Activated CD8-positive, alpha-beta T cell treated with anti-CD3 and anti-CD28 coated beads, Interleukin-2, amount 10 ng/mL, durations not matched to agents 7 days and 5 days (primary cell): Measurements from ENCODE around the gene SNX14. TPM values are rescaled to one million over a fixed set of nuclear protein-coding genes. Genes with fewer than 3 reads are reported as not detected.
"Not testable (repeated sequence)": the region's sequence is repeated elsewhere in the genome, so short reads cannot be mapped to it uniquely, and the experiment has no call there.

Experiments used
- ATAC-seq: fragments of 150-1000 bp; cut with Tn5 transposase; one replicate; pipeline ENCODE4 v1.10.0; 2021; ENCODE audit warnings: moderate library complexity
- CTCF ChIA-PET: fragments of 350-600 bp; sonication (Branson Sonifier 250); formaldehyde crosslinking; loops from one replicate; lab custom pipeline; 2021; ENCODE audit warnings: antibody characterized with exemption; lab: Charles Lee
- POLR2A ChIA-PET: fragments of 350-600 bp; sonication (Branson Sonifier 250); formaldehyde crosslinking; loops from one replicate; lab custom pipeline; 2021; ENCODE audit warnings: antibody characterized with exemption; lab: Charles Lee
- DNase-seq: peaks from one replicate; pipeline ENCODE4 v3.0.0-alpha.2; 2020
- H3K27ac Mint-ChIP-seq: one replicate; pipeline ENCODE4 v1.8.0; 2021; ENCODE audit warnings: mild to moderate bottlenecking, mixed read lengths
- H3K27me3 Mint-ChIP-seq: one replicate; pipeline ENCODE4 v1.8.0; 2021; ENCODE audit warnings: low read depth, mixed read lengths
- H3K36me3 Mint-ChIP-seq: one replicate; pipeline ENCODE4 v1.8.0; 2021; ENCODE audit warnings: low read depth, mixed read lengths
- H3K4me1 Mint-ChIP-seq: one replicate; pipeline ENCODE4 v1.8.0; 2021; ENCODE audit warnings: low read depth, mixed read lengths
- H3K4me3 Mint-ChIP-seq: one replicate; pipeline ENCODE4 v1.8.0; 2021; ENCODE audit warnings: mild to moderate bottlenecking, mixed read lengths
- H3K9me3 Mint-ChIP-seq: one replicate; pipeline ENCODE4 v1.8.0; 2022; ENCODE audit warnings: mixed read lengths; ENCODE audit not compliant: insufficient read depth
- total RNA-seq, 2 experiments: library from RNA; stranded (reverse); gene quantifications; one replicate each; pipeline ENCODE4 v1.2.3, GENCODE V29; 2021

SNX14 gene
- total RNA-seq, 2 experiments from 2014 or later: 50.1 to 50.3 TPM

DNA sequence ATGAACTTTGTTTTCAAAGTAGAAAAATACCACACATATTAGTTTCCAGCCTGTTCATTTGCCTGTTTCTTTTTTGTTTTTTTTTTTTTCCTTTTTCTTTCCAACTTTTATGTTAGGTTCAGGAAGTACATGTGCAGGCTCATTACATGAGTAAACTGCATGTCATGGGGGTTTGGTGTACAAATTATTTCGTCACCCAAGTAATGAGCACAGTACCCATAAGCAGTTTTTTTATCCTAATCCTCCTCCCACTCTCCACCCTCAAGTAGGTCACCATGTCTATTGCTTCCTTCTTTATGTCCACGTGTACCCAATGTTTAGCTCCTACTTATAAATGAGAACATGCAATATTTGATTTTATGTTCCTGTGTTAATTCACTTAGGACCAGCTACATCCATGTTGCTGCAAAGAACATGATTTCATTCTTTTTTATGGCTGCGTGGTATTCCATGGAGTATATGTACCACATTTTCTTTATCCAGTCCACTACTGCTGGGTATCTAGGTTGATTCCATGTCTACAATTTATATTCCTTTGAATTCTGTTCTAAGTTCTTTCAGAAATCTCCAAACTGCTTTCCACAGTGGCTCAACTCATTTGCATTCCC, 31.8 kb downstream of the SNX14 start:
- POLR2A ChIA-PET: interaction anchor here (0.8 kb wide), 1 partner anchor 108 kb away, joined by 3 read pairs; no protein-coding TSS in a partner anchor
- CTCF ChIA-PET: interaction anchor here (1.5 to 1.9 kb wide), 2 partner anchors 24 to 26 kb away, joined by 4 read pairs; no protein-coding TSS in a partner anchor
- Mint-ChIP-seq H3K27ac (no peak overlapping the region), H3K9me3 (peaks cover 4% of the 10 kb centered on the region), H3K4me3 (no peak overlapping the region), H3K4me1 (peaks cover 4% of the 10 kb centered on the region), H3K27me3 (no peaks in the 10 kb centered on the region), H3K36me3 (peaks cover 28% of the 10 kb centered on the region)
- no peak for DNase-seq
- no peak for ATAC-seq

GRCh38 chr6:85556992-85557668, 36.5 kb downstream of the SNX14 start:
- no peak overlapping the region for H3K27ac Mint-ChIP-seq
- H3K36me3 Mint-ChIP-seq: peaks cover 24% of the 10 kb centered on the region
- ChIA-PET CTCF (no interaction called here), POLR2A (no interaction called here)
- H3K4me3 Mint-ChIP-seq: no peak overlapping the region
- no peaks in the 10 kb centered on the region for H3K4me1 Mint-ChIP-seq
- H3K9me3 Mint-ChIP-seq: no peaks in the 10 kb centered on the region
- H3K27me3 Mint-ChIP-seq: no peaks in the 10 kb centered on the region
- ATAC-seq (no peak), DNase-seq (no peak)

DNA sequence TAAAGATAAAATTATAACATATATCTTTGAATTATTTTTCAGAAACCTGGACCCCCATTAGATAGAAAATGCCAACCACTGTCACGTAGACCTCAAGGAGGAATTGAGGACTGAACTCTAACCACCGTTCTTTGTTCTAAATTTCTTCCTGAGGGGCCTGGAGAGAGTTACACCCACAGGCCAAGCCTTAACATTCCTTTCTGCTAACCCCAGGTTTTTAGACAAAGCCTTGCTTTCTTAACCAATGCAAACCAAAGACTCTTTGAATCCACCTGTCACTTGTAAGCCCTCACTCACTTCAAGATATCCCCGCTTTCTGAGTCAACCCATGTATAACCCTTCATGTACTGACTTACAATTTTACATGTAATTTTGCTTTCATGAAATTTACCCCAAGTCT, 41.0 kb downstream of the SNX14 start:
- ATAC-seq: no peak
- no peaks in the 10 kb centered on the region for H3K4me1 Mint-ChIP-seq
- CTCF ChIA-PET: no interaction called here
- no peaks in the 10 kb centered on the region for H3K9me3 Mint-ChIP-seq
- POLR2A ChIA-PET: no interaction called here
- no peak for DNase-seq
- no peak overlapping the region for H3K27ac Mint-ChIP-seq
- peaks cover 32% of the 10 kb centered on the region for H3K36me3 Mint-ChIP-seq
- H3K4me3 Mint-ChIP-seq: no peak overlapping the region
- no peaks in the 10 kb centered on the region for H3K27me3 Mint-ChIP-seq

DNA sequence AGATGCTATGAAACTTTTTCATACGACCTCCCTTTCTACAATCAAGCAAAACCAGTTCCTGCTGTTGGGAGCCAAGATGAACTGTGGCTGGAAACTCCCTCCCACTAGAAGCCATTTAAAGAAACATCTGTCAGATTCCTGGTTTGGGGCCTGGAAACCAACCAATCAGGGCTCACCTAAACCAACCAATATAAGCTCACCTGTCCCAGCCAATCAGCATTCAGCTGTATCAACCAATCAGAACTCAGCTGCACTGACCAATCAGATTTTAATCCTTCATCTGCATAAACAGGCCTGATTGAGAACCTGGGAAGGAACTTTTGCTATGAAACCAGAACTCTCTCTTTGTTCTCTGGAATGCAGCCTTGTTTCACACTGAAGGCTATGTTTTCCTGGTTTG, 42.4 kb downstream of the SNX14 start:
- Mint-ChIP-seq H3K9me3 (no peaks in the 10 kb centered on the region), H3K36me3 (peaks cover 37% of the 10 kb centered on the region), H3K4me3 (no peak overlapping the region), H3K4me1 (no peaks in the 10 kb centered on the region), H3K27me3 (no peaks in the 10 kb centered on the region), H3K27ac (no peak overlapping the region)
- ChIA-PET POLR2A (interaction anchor here (1.6 kb wide), 1 partner anchor 42 kb away, joined by 6 read pairs; the partner anchor contains the start of gene SNX14), CTCF (interaction anchor here (1.0 kb wide), 1 partner anchor 15 kb away, joined by 4 read pairs; no protein-coding TSS in a partner anchor)
- ATAC-seq (peak; percentile 27), DNase-seq (no peak)

- Mint-ChIP-seq H3K36me3 (peaks cover 31% of the 10 kb centered on the region), H3K4me3 (no peak overlapping the region), H3K4me1 (no peaks in the 10 kb centered on the region), H3K9me3 (no peaks in the 10 kb centered on the region), H3K27me3 (no peaks in the 10 kb centered on the region), H3K27ac (no peak overlapping the region)
- ATAC-seq: no peak
- no peak for DNase-seq
- ChIA-PET CTCF (interaction anchor here (1.1 kb wide), 1 partner anchor 11 kb away, joined by 3 read pairs; no protein-coding TSS in a partner anchor), POLR2A (no interaction called here)
Measured at GRCh38 chr6:85547719-85548118, 45.9 kb downstream of the SNX14 start.

GRCh38 chr6:85544776-85545175, 48.9 kb downstream of the SNX14 start:
- CTCF ChIA-PET: interaction anchor here (0.7 kb wide), 1 partner anchor 190 kb away, joined by 3 read pairs; no protein-coding TSS in a partner anchor
- Mint-ChIP-seq H3K27ac (no peak overlapping the region), H3K36me3 (peaks cover 20% of the 10 kb centered on the region), H3K9me3 (no peaks in the 10 kb centered on the region), H3K4me1 (no peaks in the 10 kb centered on the region), H3K27me3 (no peaks in the 10 kb centered on the region), H3K4me3 (no peak overlapping the region)
- DNase-seq (no peak), ATAC-seq (no peak)
- POLR2A ChIA-PET: no interaction called here

GRCh38 chr6:85537055-85537494, 56.6 kb downstream of the SNX14 start:
- H3K9me3 Mint-ChIP-seq: no peaks in the 10 kb centered on the region
- no peak for DNase-seq
- no peaks in the 10 kb centered on the region for H3K27me3 Mint-ChIP-seq
- ChIA-PET CTCF (interaction anchor here (0.7 to 2.7 kb wide), 29 partner anchors 9 to 224 kb away, joined by 3 to 21 read pairs (median 4); partner anchors contain the start of gene NT5E), POLR2A (interaction anchor here (1.6 kb wide), 1 partner anchor 141 kb away, joined by 4 read pairs; no protein-coding TSS in a partner anchor)
- no peaks in the 10 kb centered on the region for H3K4me1 Mint-ChIP-seq
- no peak overlapping the region for H3K4me3 Mint-ChIP-seq
- ATAC-seq: no peak
- peak overlapping the region; percentile 24 for H3K27ac Mint-ChIP-seq
- H3K36me3 Mint-ChIP-seq: peaks cover 11% of the 10 kb centered on the region

DNA sequence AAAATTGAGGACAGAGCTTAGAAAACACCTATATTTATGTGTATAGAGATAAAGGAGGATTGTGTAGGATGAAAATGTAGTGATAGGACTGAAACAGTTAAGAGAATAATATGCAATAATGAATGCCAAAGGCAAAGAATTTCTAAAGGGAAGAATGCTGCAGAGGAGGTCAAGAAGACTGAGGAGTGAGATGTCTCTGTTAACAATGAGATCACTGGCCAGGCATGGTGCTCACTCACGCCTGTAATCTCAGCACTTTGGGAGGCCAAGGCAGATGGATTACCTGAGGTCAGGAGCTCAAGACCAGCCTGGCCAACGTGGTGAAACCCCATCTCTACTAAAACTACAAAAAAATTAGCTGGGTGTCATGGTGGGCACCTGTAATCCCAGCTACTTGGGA, 69.4 kb downstream of the SNX14 start:
- ATAC-seq, POLR2A ChIA-PET: not testable (repeated sequence)

DNA sequence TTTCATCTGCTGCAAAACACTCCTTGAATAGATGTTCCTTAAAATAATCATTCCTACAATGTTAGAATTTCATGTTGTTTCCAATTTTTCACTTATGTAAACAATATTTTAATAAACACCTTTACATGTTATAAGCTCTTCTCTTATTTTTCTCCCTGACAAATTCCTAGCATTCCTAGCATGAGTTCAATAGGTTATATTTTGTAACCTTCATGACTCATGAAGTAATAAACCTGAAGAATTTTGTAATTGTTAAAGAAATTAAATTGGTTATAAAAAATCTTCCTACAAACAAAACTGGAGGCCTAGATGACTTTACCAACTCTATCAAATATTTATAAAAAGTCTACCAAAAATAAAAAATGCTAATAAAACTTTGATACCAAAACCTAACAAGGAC, 77.5 kb downstream of the SNX14 start:
- POLR2A ChIA-PET: no interaction called here
- ATAC-seq (no peak), DNase-seq (no peak)
- H3K4me3 Mint-ChIP-seq: no peak overlapping the region
- no peaks in the 10 kb centered on the region for H3K9me3 Mint-ChIP-seq
- H3K27ac Mint-ChIP-seq: no peak overlapping the region
- peaks cover 39% of the 10 kb centered on the region for H3K36me3 Mint-ChIP-seq
- no peaks in the 10 kb centered on the region for H3K27me3 Mint-ChIP-seq
- CTCF ChIA-PET: interaction anchor here (1.7 kb wide), 1 partner anchor 22 kb away, joined by 8 read pairs; no protein-coding TSS in a partner anchor
- no peaks in the 10 kb centered on the region for H3K4me1 Mint-ChIP-seq

More for the DNA sequence above, 69.4 kb downstream of the SNX14 start:
- H3K27me3 Mint-ChIP-seq, H3K4me3 Mint-ChIP-seq, CTCF ChIA-PET, DNase-seq, H3K27ac Mint-ChIP-seq, H3K4me1 Mint-ChIP-seq, H3K9me3 Mint-ChIP-seq: not testable (repeated sequence)
- peaks cover 42% of the 10 kb centered on the region for H3K36me3 Mint-ChIP-seq

DNA sequence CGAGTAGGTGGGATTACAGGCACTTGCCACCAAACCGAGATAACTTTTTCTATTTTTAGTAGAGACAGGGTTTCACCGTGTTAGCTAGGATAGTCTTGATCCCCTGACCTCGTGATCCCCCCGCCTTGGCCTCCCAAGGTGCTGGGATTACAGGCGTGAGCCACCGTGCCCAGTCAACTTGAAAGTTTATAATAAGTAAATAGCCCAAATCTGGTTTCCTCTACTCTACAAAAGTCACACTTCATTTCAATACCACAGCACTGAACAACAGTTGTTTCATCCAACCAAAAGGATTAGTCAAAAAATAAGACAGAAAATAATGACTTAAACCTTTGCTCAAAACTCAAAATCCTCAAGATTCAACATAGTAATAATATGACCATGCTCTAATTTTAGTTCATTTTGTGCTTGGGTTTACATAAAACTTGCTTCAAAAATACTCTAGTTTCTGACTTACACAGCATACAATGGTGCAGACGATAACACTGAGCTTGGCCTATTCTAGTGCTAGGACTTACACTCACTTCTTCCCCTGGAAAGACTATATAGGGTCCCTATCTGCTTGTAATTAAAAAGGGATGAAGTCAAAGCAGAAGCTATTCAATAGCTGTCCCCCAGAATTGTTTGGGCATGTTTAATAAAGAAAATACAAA, 87.1 kb downstream of the SNX14 start:
- Mint-ChIP-seq H3K4me1 (peaks cover 4% of the 10 kb centered on the region), H3K27ac (peak overlapping the region; percentile 20), H3K36me3 (peaks cover 32% of the 10 kb centered on the region), H3K4me3 (no peak overlapping the region), H3K9me3 (no peaks in the 10 kb centered on the region), H3K27me3 (no peaks in the 10 kb centered on the region)
- DNase-seq (no peak), ATAC-seq (no peak)
- POLR2A ChIA-PET: no interaction called here
- CTCF ChIA-PET: interaction anchor here (1.3 to 3.9 kb wide), 2 partner anchors 23 to 30 kb away, joined by 4 to 19 read pairs; no protein-coding TSS in a partner anchor

GRCh38 chr6:85498596-85499258, 94.9 kb downstream of the SNX14 start:
- peaks cover 10% of the 10 kb centered on the region for H3K4me1 Mint-ChIP-seq
- no peak overlapping the region for H3K4me3 Mint-ChIP-seq
- ChIA-PET POLR2A (no interaction called here), CTCF (interaction anchor here (1.1 to 1.3 kb wide), 2 partner anchors 16 to 38 kb away, joined by 3 to 5 read pairs; no protein-coding TSS in a partner anchor)
- H3K36me3 Mint-ChIP-seq: peaks cover 17% of the 10 kb centered on the region
- DNase-seq (no peak), ATAC-seq (peak; percentile 42)
- no peaks in the 10 kb centered on the region for H3K9me3 Mint-ChIP-seq
- H3K27me3 Mint-ChIP-seq: no peaks in the 10 kb centered on the region
- no peak overlapping the region for H3K27ac Mint-ChIP-seq
